Right cardiac atrium (tissue), 5 donors: ENCODE results near the gene DYNC1I1. TPM values are rescaled to one million over a fixed set of nuclear protein-coding genes. Genes with fewer than 3 reads are reported as not detected.

Experiments used
- ATAC-seq, 2 donors: fragments of 200-7000 bp; cut with Tn5 transposase; one replicate each; pipeline versions ENCODE4 v1.8.0 to v1.9.1; 2020; ENCODE audit warnings: moderate library complexity in 2 of 2, mild to moderate bottlenecking in 1 of 2
- DNase-seq, 3 donors: peaks; one replicate each; pipeline ENCODE4 v3.0.0-alpha.2; 2020
- H3K27ac ChIP-seq: one replicate; pipeline ENCODE4 v1.5.1; 2013; ENCODE audit warnings: mild to moderate bottlenecking, low read length, control low read depth, moderate library complexity
- H3K27me3 ChIP-seq: one replicate; pipeline ENCODE4 v1.6.1; 2013; ENCODE audit not compliant: control insufficient read depth, insufficient read depth
- H3K4me1 ChIP-seq: one replicate; pipeline ENCODE4 v1.6.1; 2013; ENCODE audit warnings: low read length; ENCODE audit not compliant: control insufficient read depth, insufficient read depth
- H3K4me3 ChIP-seq: one replicate; pipeline ENCODE4 v1.5.1; 2013; ENCODE audit warnings: low read length, control low read depth
- H3K9me3 ChIP-seq: one replicate; pipeline ENCODE4 v1.6.1; 2013; ENCODE audit warnings: low read length; ENCODE audit not compliant: control insufficient read depth
- WGBS: extraction: QIAGEN DNeasy Blood & Tissue Kit; methylation state at CpG from one replicate; pipeline ENCODE4 v1.1.7; 2013; 5-methylcytosine and 5-hydroxymethylcytosine counted together
- intact Hi-C, 4 donors: fragments of 100-400 bp; cut with DNase I; formaldehyde crosslinking; loops; one replicate each; pipeline versions ENCODE4 v1.11.0 to v1.14.0; 2022 to 2023
- polyA plus RNA-seq: library from polyadenylated mRNA; stranded (reverse); fragments of 200-250 nt; gene quantifications from one replicate; pipeline ENCODE4 v1.2.3, GENCODE V29; 2013
- total RNA-seq, 4 donors: library from RNA; stranded (reverse); fragmentation: NEBNext Ultra II Directional; extraction: Animal tissue kit (Norgen Biotek cat#: 25700); gene quantifications; one replicate each; pipeline ENCODE4 v1.2.1, GENCODE V29; 2021
- donor health status: healthy with polysubstance abuse.
- donor health status: DM: no; HTN: yes; CAD: no.
- donor health status: DM: no; HTN: no; CAD: no.
- donor health status: DM: no; HTN: yes; CAD: no; lungs with severe emphysema.
- donor health status: DM: yes; HTN: yes; CAD: no.

The DYNC1I1 gene
- total and polyA plus RNA-seq, 5 donors, result 11.0 to 29.8 (median 20.5) TPM

- Histone ChIP-seq H3K4me1 (no peaks in the 10 kb centered on the region), H3K4me3 (no peak overlapping the region), H3K9me3 (no peaks in the 10 kb centered on the region), H3K27me3 (no peaks in the 10 kb centered on the region), H3K27ac (no peak overlapping the region)
- ATAC-seq (no peak), DNase-seq (no peak)
- intact Hi-C loops, result no loop called here
- 77% methylated on average over 6 of the region's 6 CpGs for WGBS
Observed at GRCh38 chr7:95817866-95818640, 45.7 kb downstream of the DYNC1I1 start.

GRCh38 chr7:95820778-95821177, 48.4 kb downstream of the DYNC1I1 start:
- WGBS, result 90% methylated on average over 7 of the region's 7 CpGs
- DNase-seq (no peak), ATAC-seq (no peak)
- no peaks in the 10 kb centered on the region for H3K4me1 ChIP-seq
- intact Hi-C loops, result no loop called here
- no peak overlapping the region for H3K4me3 ChIP-seq
- H3K9me3 ChIP-seq, result no peaks in the 10 kb centered on the region
- H3K27ac ChIP-seq, result no peak overlapping the region
- no peaks in the 10 kb centered on the region for H3K27me3 ChIP-seq

GRCh38 chr7:95822717-95823116, 50.4 kb downstream of the DYNC1I1 start:
- Histone ChIP-seq H3K27me3 (no peaks in the 10 kb centered on the region), H3K9me3 (no peaks in the 10 kb centered on the region), H3K4me3 (no peak overlapping the region), H3K27ac (no peak overlapping the region), H3K4me1 (no peaks in the 10 kb centered on the region)
- 66% methylated on average over 3 of the region's 3 CpGs for WGBS
- no peak for DNase-seq
- no peak for ATAC-seq
- intact Hi-C loops, result no loop called here

- 85% methylated on average over 5 of the region's 5 CpGs for WGBS
- no peaks in the 10 kb centered on the region for H3K27me3 ChIP-seq
- ATAC-seq, result no peak
- intact Hi-C loops, result no loop called here
- H3K27ac ChIP-seq, result no peak overlapping the region
- DNase-seq, result no peak
- no peaks in the 10 kb centered on the region for H3K9me3 ChIP-seq
- no peaks in the 10 kb centered on the region for H3K4me1 ChIP-seq
- no peak overlapping the region for H3K4me3 ChIP-seq
Observed at GRCh38 chr7:95824616-95825015, 52.3 kb downstream of the DYNC1I1 start.

GRCh38 chr7:95828824-95829790, 56.8 kb downstream of the DYNC1I1 start:
- Histone ChIP-seq H3K27me3 (no peaks in the 10 kb centered on the region), H3K4me1 (no peaks in the 10 kb centered on the region), H3K4me3 (no peak overlapping the region), H3K27ac (no peak overlapping the region), H3K9me3 (no peaks in the 10 kb centered on the region)
- WGBS, result 56% methylated on average over 4 of the region's 4 CpGs
- DNase-seq, result no peak
- no peak for ATAC-seq
- intact Hi-C loops, result no loop called here

- H3K27me3 ChIP-seq, result no peaks in the 10 kb centered on the region
- no peak overlapping the region for H3K4me3 ChIP-seq
- H3K9me3 ChIP-seq, result no peaks in the 10 kb centered on the region
- no peak for ATAC-seq
- 62% methylated on average over 4 of the region's 4 CpGs for WGBS
- intact Hi-C loops, result no loop called here
- no peaks in the 10 kb centered on the region for H3K4me1 ChIP-seq
- DNase-seq, result no peak
- no peak overlapping the region for H3K27ac ChIP-seq
Observed at GRCh38 chr7:95840953-95841950, 68.9 kb downstream of the DYNC1I1 start.

- no peak for ATAC-seq
- H3K4me1 ChIP-seq, result no peaks in the 10 kb centered on the region
- WGBS, result 70% methylated on average over 2 of the region's 2 CpGs
Observed at GRCh38 chr7:95843286-95843685, 70.9 kb downstream of the DYNC1I1 start.

GRCh38 chr7:95845007-95845406, 72.7 kb downstream of the DYNC1I1 start:
- H3K4me3 ChIP-seq, result no peak overlapping the region
- ATAC-seq, result no peak
- DNase-seq, result no peak
- H3K4me1 ChIP-seq, result no peaks in the 10 kb centered on the region
- H3K27me3 ChIP-seq, result no peaks in the 10 kb centered on the region
- no peak overlapping the region for H3K27ac ChIP-seq
- H3K9me3 ChIP-seq, result no peaks in the 10 kb centered on the region
- intact Hi-C loops, result no loop called here

More at GRCh38 chr7:95843286-95843685, 70.9 kb downstream of the DYNC1I1 start:
- H3K4me3 ChIP-seq, result no peak overlapping the region
- intact Hi-C loops, result no loop called here
- DNase-seq, result no peak
- H3K27ac ChIP-seq, result no peak overlapping the region
- no peaks in the 10 kb centered on the region for H3K27me3 ChIP-seq
- H3K9me3 ChIP-seq, result no peaks in the 10 kb centered on the region

- intact Hi-C loops, result no loop called here
- no peak for DNase-seq
- 46% methylated on average over 4 of the region's 4 CpGs for WGBS
Observed at GRCh38 chr7:95847061-95847460, 74.7 kb downstream of the DYNC1I1 start.

GRCh38 chr7:95859429-95859828, 87.1 kb downstream of the DYNC1I1 start:
- no peak overlapping the region for H3K27ac ChIP-seq
- 41% methylated on average over 1 of the region's 1 CpG for WGBS
- H3K4me3 ChIP-seq, result no peak overlapping the region
- no peaks in the 10 kb centered on the region for H3K4me1 ChIP-seq
- H3K27me3 ChIP-seq, result no peaks in the 10 kb centered on the region
- ATAC-seq, result peak in 1 of 2 donors; percentile 41
- no peak for DNase-seq
- intact Hi-C loops, result no loop called here
- H3K9me3 ChIP-seq, result no peaks in the 10 kb centered on the region

More at GRCh38 chr7:95847061-95847460, 74.7 kb downstream of the DYNC1I1 start:
- no peaks in the 10 kb centered on the region for H3K4me1 ChIP-seq
- H3K27ac ChIP-seq, result no peak overlapping the region
- H3K27me3 ChIP-seq, result no peaks in the 10 kb centered on the region
- H3K9me3 ChIP-seq, result no peaks in the 10 kb centered on the region
- no peak for ATAC-seq
- H3K4me3 ChIP-seq, result no peak overlapping the region
